GM19467 (cell line): ENCODE results near the gene APOA5.
"Not testable (repeated sequence)": the region's sequence is repeated elsewhere in the genome, so short reads cannot be mapped to it uniquely, and the experiment has no call there.

Experiments
- ATAC-seq: cut with Tn5 transposase; IDR thresholded peaks from one replicate; pipeline ENCODE4 v1.9.1; 2021; ENCODE audit warnings: mild to moderate bottlenecking, moderate library complexity; ENCODE audit not compliant: unreplicated experiment

Gene APOA5

GRCh38 chr11:116801662-116802061 lies 10.0 kb upstream of the APOA5 start:
- ATAC-seq = not testable (repeated sequence)

DNA sequence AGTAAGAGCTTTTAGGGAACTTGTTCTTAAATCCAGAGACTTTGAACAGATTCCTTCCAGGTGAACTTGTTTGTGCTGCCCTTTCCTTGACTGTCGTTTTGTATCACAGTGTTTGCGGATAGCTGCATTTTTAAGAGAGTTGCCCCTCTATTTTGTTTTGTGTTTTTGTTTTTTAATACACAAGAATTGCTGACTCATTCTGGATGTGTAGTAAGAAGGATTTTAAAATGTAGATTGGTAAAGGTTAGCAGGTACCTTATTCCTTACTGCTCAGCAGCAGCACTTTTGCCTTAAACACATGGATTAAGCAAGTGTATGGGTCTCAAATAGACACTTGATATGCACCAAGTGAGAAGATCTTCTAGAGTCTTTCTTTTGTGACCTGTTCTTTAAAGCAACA lies 8.9 kb upstream of the APOA5 start:
- ATAC-seq = no peak

DNA sequence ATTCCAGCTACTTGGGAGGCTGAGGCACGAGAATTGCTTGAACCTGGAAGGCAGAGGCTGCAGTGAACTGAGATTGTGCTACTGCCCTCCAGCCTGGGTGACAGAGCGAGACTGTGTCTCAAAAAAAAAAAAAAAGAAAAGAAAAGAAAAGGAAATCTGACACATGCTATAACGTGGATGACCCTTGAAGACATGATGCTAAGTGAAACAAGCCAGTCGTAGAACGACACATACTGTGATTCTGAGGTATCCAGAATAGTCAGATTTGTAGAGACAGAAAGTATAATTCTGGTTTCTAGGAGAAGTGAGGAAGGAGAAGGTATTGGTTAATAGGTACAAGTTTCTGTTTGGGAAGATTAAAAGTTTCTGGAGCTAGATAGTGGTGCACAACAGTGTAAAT lies 6.7 kb upstream of the APOA5 start:
- no peak for ATAC-seq

DNA sequence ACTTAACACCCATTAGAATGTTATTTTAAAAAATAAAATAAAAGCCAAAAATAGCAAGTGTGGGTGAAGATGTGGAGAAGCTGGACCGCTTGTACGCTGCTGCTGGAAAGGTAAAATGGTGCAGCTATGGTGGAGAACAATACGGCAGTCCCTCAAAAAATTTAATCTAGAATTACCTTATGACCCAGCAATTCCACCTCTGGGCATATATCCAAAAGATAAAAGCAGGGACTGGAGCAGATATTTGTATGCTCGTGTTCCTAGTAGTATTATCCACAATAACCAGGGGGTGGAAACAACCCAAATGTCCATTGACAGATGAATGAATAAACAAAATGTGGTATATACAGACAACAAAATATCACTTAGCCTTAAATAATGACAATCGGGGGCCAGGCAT lies 6.1 kb upstream of the APOA5 start:
- ATAC-seq = no peak

DNA sequence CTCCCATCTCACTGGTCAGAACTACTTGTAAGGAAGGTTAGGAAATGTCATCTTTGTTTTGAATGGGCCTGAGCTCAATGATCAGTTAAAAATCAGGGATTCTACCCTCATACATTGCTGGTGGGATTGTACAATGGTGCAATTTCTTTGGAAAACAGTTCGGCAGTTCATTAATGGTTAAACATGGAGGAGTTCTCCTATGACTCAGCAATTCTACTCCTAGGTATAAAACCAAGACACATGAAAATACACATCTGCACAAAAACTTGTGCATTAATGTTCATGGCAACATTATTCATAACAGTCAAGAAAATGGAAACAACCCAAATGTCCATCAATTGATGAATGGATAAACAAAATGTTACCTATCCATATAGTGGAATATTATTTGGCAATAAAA lies 4.9 kb upstream of the APOA5 start:
- ATAC-seq = no peak

GRCh38 chr11:116794851-116795250 lies 3.2 kb upstream of the APOA5 start:
- ATAC-seq = no peak

- ATAC-seq = no peak
Measured at GRCh38 chr11:116793772-116794097, 2.1 kb upstream of the APOA5 start.

- ATAC-seq = no peak
Measured at GRCh38 chr11:116792869-116793771, 1.4 kb upstream of the APOA5 start.

DNA sequence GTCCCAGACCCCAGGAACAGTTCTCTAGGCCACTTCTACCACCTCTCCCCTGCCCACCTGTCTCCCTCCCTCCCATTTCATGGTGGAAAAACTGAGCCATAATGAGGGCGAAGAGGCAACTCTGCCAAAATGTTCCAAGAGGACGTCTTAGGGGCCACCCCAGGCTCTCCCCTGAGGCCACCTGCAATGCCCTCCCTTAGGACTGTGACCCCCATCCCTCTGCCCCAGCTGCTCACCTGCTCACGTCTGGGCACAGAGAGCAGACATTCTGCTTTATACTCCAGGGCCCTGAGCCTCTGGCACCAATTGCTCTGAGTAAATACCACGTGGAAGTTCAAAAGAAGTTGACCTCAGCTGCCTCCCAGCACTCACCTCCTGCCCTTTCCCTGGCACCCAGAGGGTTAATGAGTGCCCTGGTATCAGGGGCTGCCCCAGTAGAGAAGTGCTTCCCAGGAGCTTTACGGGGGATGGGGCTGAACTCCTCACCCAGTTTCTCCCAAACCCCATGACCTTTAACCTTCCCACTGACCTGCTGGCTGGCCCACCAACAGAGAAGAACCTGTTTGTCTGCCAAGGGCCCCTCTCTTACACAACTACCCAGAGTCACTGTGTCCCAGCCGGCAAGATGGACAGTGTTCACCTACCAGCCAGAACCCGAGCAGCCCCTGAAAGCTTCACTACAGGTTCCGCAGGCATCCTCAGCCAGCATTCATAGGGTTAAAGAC lies 627 bp upstream of the APOA5 start:
- no peak for ATAC-seq

- no peak for ATAC-seq
Measured at GRCh38 chr11:116791002-116791812, 472 bp downstream of the APOA5 start.

GRCh38 chr11:116790167-116791001 lies 1.3 kb downstream of the APOA5 start:
- no peak for ATAC-seq

DNA sequence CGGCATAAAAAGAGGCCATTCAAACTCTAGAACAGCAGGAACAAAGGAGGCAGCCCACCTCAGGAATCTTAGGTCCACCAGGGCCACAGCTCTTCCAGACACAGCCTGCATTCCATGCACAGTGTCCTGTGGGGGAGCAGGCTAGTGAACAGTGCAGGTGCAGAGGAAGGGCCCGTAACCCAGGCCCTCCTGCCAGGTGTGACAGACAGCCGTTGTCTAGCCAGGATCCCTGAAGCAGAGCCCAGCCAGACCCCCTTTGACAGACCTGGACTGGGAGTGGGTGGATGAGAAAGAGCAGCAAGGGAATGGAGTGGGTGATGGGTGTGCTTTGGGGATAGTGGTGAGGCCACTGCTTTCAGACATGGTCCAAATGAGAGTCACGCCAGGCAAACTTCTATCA lies 2.7 kb downstream of the APOA5 start:
- ATAC-seq = no peak

- ATAC-seq = no peak
Measured at GRCh38 chr11:116788534-116788933, 3.1 kb downstream of the APOA5 start.

- peak; percentile 81 for ATAC-seq
Measured at GRCh38 chr11:116787786-116788486, 3.7 kb downstream of the APOA5 start, which contains the start of gene ZPR1. Gene ZPR1 (minus strand): TSS chr11:116788023. CDS start chr11:116787990, 33 bp downstream.

GRCh38 chr11:116787436-116787785 lies 4.3 kb downstream of the APOA5 start:
- ATAC-seq = peak; percentile 12

GRCh38 chr11:116786966-116787365 lies 4.7 kb downstream of the APOA5 start:
- no peak for ATAC-seq

DNA sequence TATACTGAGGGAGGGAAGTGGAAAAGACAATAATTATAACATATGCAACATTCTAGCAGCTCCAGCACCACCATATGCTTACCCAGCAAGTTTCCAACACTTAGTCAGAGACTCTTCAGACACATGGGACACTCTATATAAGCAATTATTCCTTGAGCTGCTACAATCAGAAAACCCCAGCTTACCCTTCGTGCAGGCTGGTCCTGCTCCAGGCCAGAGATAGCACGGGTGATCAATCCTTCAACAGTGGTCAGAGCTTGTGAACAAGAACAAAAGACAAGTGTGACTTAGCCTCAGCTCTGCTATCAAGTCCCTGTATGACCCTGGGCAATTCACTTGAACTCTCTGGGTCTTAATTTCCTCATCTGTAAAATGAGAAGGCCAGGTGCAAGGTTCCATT lies 5.4 kb downstream of the APOA5 start:
- no peak for ATAC-seq

DNA sequence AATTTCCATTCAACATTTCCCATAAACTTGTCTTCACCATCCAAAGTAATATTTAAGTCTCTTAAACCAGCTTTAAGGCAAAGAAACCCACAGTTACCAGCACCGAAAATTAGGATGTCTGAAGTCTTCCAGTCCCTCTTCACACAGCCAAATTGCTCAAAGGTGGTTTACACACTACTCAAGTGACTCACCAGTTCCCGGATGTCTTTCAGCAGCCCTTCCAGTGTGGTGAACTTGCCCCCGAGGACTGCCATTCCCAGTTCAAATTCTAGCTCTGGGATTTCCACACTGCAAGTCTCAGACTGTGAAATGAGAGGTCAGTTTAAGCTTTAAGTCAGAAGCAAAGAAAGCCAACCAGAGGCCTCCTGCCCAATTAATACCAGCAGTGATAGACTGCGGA lies 9.0 kb downstream of the APOA5 start:
- ATAC-seq = no peak

GRCh38 chr11:116778556-116778955 lies 13.1 kb downstream of the APOA5 start:
- no peak for ATAC-seq

DNA sequence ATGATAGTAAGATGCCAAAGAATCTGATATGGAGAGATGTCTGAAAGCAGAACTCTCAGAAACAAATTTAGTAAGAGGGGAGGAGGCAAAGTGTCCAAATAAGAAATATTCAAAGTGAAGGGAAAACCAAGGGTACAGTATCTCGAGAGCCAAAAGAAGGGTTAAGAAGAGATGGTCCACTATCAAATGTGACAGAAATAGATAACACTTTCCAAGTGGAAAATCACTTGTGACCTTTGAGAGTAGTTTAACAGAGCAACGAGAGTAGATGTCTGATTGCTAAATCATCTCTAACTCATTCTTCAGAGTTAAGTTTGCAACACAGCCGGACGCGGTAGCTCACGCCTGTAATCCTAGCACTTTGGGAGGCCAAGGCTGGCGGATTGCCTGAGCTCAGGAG lies 14.6 kb downstream of the APOA5 start:
- ATAC-seq = no peak
